ENCODE measurements around the gene IL4I1. TPM values are rescaled to one million over a fixed set of nuclear protein-coding genes. Genes with fewer than 3 reads are reported as not detected.

IL4I1 gene
- total RNA-seq, 1 experiment from 2014 or later, result 8.2 TPM

DNA sequence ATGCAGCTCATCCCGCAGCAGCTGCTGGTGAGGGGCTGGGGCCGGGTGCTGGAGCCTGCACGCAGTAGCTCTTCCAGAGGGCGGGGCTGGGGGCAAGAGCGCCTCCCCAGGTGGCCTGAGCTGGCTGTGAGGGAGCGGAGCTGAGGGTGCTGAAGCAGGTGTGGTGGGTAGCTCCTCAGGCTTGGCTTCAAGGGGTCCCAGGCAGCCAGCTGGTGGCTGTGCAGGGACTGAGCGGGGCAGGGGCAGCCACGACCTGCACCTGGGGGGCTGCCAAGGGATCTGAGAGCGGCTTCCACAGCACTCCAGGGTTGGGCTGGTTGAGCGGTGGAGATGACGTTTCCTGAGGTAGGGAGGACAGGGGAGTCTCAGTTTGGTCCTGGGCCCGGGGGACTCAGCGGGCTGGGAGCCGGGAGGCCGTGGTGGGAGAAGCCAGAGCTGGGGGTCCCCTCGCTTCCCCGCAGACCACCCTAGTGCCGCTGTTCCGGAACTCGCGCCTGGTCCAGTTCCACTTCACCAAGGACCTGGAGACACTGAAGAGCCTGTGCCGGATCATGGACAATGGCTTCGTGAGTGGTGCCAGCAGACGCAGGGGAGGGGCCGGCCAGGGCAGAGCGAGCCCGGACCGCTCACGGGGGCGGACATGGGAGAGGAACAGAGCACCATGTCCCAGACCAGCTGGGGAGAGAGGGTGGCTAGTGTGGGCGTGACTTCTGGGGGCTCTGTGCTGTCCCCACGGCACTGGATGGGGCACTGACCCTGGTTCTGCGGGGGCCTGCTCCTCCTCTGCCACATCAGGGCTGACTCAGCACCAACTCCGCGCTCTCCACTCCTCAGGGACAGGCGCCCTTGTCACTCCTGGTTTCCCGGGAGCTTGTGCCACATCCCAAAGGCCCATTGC lies 38.4 kb downstream of the IL4I1 start:
- CTCF ChIA-PET, result interaction anchor here (0.7 to 1.7 kb wide), 2 partner anchors 11 to 170 kb away, joined by 3 to 4 read pairs; no protein-coding TSS in a partner anchor
- no peaks in the 10 kb centered on the region for H3K27me3 Mint-ChIP-seq (ENCODE audit: unreplicated experiment)
- intact Hi-C loops (cut with micrococcal nuclease; ENCODE audit: unreplicated experiment), result no loop called here

DNA sequence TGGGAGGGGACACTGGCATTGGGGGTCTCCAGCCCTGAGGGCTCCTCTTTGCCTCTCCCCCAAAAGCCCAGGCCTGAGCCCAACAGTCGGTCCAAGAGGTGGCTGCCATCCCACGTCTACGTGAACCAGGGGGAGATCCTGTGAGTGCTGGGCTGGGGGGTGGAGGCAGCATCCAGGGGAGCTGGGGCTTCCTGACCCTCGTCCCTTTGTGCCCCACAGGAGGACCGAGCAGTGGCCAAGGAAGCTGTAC lies 38.9 kb downstream of the IL4I1 start:
- Mint-ChIP-seq H3K27ac (ENCODE audit: unreplicated experiment) (peak overlapping the region; percentile 82), H3K9me3 (ENCODE audit: low read depth, unreplicated experiment) (no peaks in the 10 kb centered on the region), H3K4me3 (ENCODE audit: low read depth, unreplicated experiment) (peak overlapping the region; percentile 19), H3K4me1 (ENCODE audit: low read depth, unreplicated experiment) (peaks cover 2% of the 10 kb centered on the region), H3K36me3 (ENCODE audit: insufficient read depth, unreplicated experiment) (peaks cover 90% of the 10 kb centered on the region), H3K27me3 (ENCODE audit: unreplicated experiment) (no peaks in the 10 kb centered on the region)
- intact Hi-C loops (cut with micrococcal nuclease; ENCODE audit: unreplicated experiment), result no loop called here
- TF ChIP-seq, protein P1, sequence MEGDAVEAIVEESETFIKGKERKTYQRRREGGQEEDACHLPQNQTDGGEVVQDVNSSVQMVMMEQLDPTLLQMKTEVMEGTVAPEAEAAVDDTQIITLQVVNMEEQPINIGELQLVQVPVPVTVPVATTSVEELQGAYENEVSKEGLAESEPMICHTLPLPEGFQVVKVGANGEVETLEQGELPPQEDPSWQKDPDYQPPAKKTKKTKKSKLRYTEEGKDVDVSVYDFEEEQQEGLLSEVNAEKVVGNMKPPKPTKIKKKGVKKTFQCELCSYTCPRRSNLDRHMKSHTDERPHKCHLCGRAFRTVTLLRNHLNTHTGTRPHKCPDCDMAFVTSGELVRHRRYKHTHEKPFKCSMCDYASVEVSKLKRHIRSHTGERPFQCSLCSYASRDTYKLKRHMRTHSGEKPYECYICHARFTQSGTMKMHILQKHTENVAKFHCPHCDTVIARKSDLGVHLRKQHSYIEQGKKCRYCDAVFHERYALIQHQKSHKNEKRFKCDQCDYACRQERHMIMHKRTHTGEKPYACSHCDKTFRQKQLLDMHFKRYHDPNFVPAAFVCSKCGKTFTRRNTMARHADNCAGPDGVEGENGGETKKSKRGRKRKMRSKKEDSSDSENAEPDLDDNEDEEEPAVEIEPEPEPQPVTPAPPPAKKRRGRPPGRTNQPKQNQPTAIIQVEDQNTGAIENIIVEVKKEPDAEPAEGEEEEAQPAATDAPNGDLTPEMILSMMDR (IDR thresholded peaks at IDR 0.05; ENCODE audit: unreplicated experiment), result no peak
- DNase-seq, result no peak
- CTCF ChIA-PET, result no interaction called here
- BruUV-seq (replicated peaks), result no TSS peak

More for the DNA sequence above, 38.4 kb downstream of the IL4I1 start:
- peak overlapping the region; percentile 19 for H3K4me3 Mint-ChIP-seq (ENCODE audit: low read depth, unreplicated experiment)
- peaks cover 4% of the 10 kb centered on the region for H3K4me1 Mint-ChIP-seq (ENCODE audit: low read depth, unreplicated experiment)
- TF ChIP-seq, protein P1 (IDR thresholded peaks at IDR 0.05; ENCODE audit: unreplicated experiment), result no peak
- BruUV-seq (replicated peaks), result no TSS peak
- H3K27ac Mint-ChIP-seq (ENCODE audit: unreplicated experiment), result peak overlapping the region; percentile 82
- H3K36me3 Mint-ChIP-seq (ENCODE audit: insufficient read depth, unreplicated experiment), result peaks cover 87% of the 10 kb centered on the region
- DNase-seq, result peak; percentile 28
- no peaks in the 10 kb centered on the region for H3K9me3 Mint-ChIP-seq (ENCODE audit: low read depth, unreplicated experiment)

DNA sequence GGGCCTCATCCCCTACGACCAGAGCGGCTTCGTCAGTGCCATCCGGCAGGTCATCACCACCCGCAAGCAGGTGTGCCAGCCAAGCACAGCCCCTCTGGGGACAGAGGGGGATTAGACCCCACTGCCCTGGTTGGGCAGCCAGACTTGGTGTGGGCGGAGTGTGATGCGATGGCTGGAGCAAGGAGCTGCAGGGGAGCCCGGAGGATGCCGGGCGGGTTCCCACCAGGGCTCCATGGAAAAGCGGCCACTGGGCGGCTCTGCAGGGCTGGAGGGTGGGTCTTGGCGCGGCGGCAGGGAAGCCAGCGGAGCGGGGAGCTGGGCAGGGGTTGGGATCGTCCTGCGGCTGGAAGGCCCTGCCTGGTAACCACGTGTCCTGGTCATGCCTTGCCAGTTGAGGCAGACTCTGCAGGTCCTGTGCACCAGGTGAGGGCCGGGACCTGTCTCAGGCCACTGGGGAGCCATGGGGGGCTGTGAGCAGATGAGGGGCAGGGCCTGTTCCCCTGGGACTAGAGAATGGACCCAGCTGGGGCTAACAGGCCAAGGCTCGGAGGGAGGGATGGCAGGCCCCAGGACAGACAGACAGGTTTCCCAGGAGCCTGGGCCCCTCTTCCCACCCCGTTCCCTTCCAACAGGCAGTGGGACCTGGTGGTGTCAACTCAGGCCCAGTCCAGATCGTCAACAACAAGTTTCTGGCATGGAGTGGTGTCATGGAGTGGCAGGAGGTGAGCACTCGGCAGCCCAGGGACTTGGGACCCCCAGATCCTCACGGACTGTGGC lies 39.4 kb downstream of the IL4I1 start:
- H3K4me1 Mint-ChIP-seq (ENCODE audit: low read depth, unreplicated experiment), result peaks cover 7% of the 10 kb centered on the region
- no peaks in the 10 kb centered on the region for H3K9me3 Mint-ChIP-seq (ENCODE audit: low read depth, unreplicated experiment)
- H3K27me3 Mint-ChIP-seq (ENCODE audit: unreplicated experiment), result no peaks in the 10 kb centered on the region
- TF ChIP-seq, protein P1 (IDR thresholded peaks at IDR 0.05; ENCODE audit: unreplicated experiment), result no peak
- DNase-seq, result peak; percentile 22
- peak overlapping the region; percentile 82 for H3K27ac Mint-ChIP-seq (ENCODE audit: unreplicated experiment)
- H3K4me3 Mint-ChIP-seq (ENCODE audit: low read depth, unreplicated experiment), result no peak overlapping the region
- CTCF ChIA-PET, result no interaction called here
- intact Hi-C loops (cut with micrococcal nuclease; ENCODE audit: unreplicated experiment), result no loop called here
- no TSS peak for BruUV-seq (replicated peaks)
- H3K36me3 Mint-ChIP-seq (ENCODE audit: insufficient read depth, unreplicated experiment), result peaks cover 95% of the 10 kb centered on the region

DNA sequence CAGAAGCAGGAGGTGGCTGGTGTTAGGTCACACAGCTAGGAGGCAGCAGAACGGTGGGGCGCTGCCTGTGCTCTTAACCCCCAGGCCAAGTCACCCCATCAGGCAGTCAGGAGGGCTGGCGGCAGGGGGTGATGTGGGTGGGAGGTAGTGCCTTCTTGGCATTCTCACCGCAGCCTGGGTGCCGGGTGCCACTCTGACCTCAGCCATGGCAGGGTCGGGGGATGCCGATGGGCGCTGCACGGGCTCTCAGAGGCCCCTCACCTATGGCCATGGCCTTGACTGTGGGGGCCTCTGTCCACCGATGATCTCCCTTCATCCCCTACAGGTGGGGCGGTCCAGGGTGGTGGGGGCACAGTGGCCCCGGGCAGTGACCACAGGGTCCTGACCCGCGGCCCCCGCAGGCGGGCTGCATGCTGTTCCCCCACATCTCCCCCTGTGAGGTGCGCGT lies 40.1 kb downstream of the IL4I1 start:
- intact Hi-C loops (cut with micrococcal nuclease; ENCODE audit: unreplicated experiment), result no loop called here
- H3K36me3 Mint-ChIP-seq (ENCODE audit: insufficient read depth, unreplicated experiment), result peaks cover 97% of the 10 kb centered on the region
- no peaks in the 10 kb centered on the region for H3K27me3 Mint-ChIP-seq (ENCODE audit: unreplicated experiment)
- TF ChIP-seq, protein P1 (IDR thresholded peaks at IDR 0.05; ENCODE audit: unreplicated experiment), result no peak
- H3K27ac Mint-ChIP-seq (ENCODE audit: unreplicated experiment), result peak overlapping the region; percentile 82
- no peak overlapping the region for H3K4me3 Mint-ChIP-seq (ENCODE audit: low read depth, unreplicated experiment)
- no TSS peak for BruUV-seq (replicated peaks)
- DNase-seq, result no peak
- CTCF ChIA-PET, result no interaction called here
- H3K9me3 Mint-ChIP-seq (ENCODE audit: low read depth, unreplicated experiment), result no peaks in the 10 kb centered on the region
- peaks cover 11% of the 10 kb centered on the region for H3K4me1 Mint-ChIP-seq (ENCODE audit: low read depth, unreplicated experiment)

All from Calu3 (cell line).